ENCODE measurements around the gene GNG2. TPM values are rescaled to one million over a fixed set of nuclear protein-coding genes. Genes with fewer than 3 reads are reported as not detected.
A peak's percentile ranks its signal among the peaks of the same experiment; 100 is the strongest.

The GNG2 gene
- total RNA-seq, 1 experiment from 2014 or later = 23.2 TPM

DNA sequence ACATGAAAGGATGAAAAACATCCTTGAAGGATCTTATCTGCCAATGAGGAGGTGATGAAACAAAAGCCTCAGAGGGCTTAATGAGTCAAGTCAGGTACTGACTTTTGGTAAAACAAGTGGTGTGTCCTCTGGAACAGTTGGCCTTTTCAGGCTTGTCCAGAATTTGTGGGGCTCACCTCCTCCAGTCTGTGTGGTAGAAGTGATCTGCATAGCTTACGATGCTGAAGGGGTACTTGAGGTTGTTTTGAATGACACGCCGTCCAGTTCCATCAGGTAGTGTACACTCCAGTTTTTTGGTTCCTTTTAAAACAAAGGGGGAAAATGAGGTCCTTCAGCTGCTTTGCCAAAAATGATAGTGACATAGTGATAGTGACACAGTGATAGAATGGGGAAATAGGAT, 145.9 kb downstream of the GNG2 start:
- DNase-seq (ENCODE audit: low read depth in 1 of 2, low spot score in 2 of 2) = no peak
- Histone ChIP-seq H3K27me3 (replicated peaks) (no peaks in the 10 kb centered on the region), H3K27ac (no peak overlapping the region), H3K4me3 (no peak overlapping the region), H3K9me3 (replicated peaks) (no peaks in the 10 kb centered on the region), H3K4me1 (replicated peaks) (no peaks in the 10 kb centered on the region), H3K36me3 (peaks cover 92% of the 10 kb centered on the region)

DNA sequence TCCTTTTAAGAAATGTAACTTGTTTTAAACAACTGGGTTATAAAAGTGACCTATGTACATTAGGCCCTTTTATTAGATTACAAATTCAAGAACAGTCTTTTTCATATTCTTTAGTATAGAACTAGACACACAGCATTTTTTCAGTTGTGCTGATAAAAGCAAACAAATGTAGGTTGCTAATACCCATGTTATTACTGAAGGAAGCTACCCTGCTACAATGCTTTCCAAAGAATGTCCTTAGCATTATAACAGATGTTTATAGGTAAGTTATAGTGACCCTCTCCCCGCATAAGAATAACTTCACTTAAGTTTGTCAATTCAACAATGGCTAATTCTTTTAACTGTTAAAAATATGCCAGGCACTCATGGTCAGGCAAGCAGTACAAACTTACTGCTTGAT, 146.8 kb downstream of the GNG2 start:
- no peak for DNase-seq (ENCODE audit: low read depth in 1 of 2, low spot score in 2 of 2)
- Histone ChIP-seq H3K27ac (no peak overlapping the region), H3K27me3 (replicated peaks) (no peaks in the 10 kb centered on the region), H3K4me1 (replicated peaks) (no peaks in the 10 kb centered on the region), H3K36me3 (peaks cover 93% of the 10 kb centered on the region), H3K4me3 (no peak overlapping the region), H3K9me3 (replicated peaks) (no peaks in the 10 kb centered on the region)

DNA sequence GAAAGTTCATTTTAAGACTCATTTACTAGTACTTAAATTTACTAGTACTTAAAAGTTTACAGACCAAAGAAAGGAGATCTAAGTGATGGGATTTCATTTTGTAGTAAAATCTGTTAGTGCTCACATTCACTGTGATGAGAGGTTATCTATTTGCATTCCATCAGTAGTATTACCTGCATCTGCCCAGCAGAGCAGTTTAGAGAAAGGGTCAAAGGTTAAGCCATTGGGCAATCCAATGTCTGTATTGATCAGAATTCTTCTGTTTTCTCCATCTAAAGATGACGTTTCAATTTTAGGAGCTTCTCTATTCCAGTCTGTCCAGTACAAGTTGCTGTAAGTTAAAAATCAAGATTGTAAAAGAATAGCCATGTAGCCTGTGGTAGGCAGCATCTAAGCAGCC, 147.2 kb downstream of the GNG2 start:
- Histone ChIP-seq H3K4me1 (replicated peaks) (no peaks in the 10 kb centered on the region), H3K9me3 (replicated peaks) (no peaks in the 10 kb centered on the region), H3K36me3 (peaks cover 91% of the 10 kb centered on the region), H3K27ac (no peak overlapping the region), H3K4me3 (no peak overlapping the region), H3K27me3 (replicated peaks) (no peaks in the 10 kb centered on the region)
- DNase-seq (ENCODE audit: low read depth in 1 of 2, low spot score in 2 of 2) = no peak

DNA sequence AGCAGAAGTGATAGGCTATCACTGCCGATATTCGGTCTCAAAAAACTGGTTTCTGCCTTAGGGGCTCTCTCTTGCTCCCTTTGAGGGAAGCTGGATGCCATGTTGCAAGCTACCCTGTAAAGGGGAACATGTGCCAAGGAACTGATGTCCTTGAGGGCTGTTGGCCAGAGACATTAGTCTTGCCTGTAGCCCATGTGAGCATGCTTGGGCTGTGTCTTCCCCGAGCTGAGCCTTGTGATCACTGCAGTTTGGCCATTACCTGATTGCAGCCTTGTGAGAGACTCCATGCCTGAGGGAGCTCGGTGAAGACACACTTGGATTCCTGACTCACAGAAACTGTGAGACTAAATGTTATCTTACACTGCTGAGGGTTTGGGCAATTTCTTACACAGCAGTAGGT, 147.7 kb downstream of the GNG2 start:
- Histone ChIP-seq H3K27ac (no peak overlapping the region), H3K9me3 (replicated peaks) (no peaks in the 10 kb centered on the region), H3K4me3 (no peak overlapping the region), H3K4me1 (replicated peaks) (no peaks in the 10 kb centered on the region), H3K27me3 (replicated peaks) (no peaks in the 10 kb centered on the region), H3K36me3 (peaks cover 86% of the 10 kb centered on the region)
- DNase-seq (ENCODE audit: low read depth in 1 of 2, low spot score in 2 of 2) = no peak

DNA sequence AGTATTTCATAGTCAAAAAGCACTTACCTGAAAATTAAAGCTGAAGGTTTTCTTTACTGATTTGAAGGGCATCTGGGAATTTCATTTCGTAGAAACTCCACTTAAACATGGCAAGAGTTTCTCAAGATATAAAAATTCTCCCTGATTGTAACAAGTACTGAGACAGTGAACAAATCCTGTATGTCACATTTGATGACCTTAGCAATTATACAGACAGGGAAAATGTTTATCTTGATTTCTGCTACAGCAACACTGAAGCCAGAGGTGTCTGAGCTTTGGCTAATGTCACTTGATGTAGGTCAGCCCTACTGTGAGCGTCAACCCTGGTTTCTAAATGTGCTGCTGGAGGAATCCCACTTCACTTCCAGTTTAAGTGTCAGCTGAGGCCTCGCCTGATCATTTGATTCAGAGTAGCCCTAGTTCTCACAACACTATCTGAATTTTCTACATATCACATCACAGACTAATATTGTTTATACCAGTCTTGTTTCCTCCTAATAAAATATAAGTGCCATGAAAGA, 149.8 kb downstream of the GNG2 start:
- Histone ChIP-seq H3K27me3 (replicated peaks) (no peaks in the 10 kb centered on the region), H3K4me3 (no peak overlapping the region), H3K9me3 (replicated peaks) (no peaks in the 10 kb centered on the region), H3K27ac (no peak overlapping the region), H3K36me3 (peaks cover 72% of the 10 kb centered on the region), H3K4me1 (replicated peaks) (no peaks in the 10 kb centered on the region)
- no peak for DNase-seq (ENCODE audit: low read depth in 1 of 2, low spot score in 2 of 2)

DNA sequence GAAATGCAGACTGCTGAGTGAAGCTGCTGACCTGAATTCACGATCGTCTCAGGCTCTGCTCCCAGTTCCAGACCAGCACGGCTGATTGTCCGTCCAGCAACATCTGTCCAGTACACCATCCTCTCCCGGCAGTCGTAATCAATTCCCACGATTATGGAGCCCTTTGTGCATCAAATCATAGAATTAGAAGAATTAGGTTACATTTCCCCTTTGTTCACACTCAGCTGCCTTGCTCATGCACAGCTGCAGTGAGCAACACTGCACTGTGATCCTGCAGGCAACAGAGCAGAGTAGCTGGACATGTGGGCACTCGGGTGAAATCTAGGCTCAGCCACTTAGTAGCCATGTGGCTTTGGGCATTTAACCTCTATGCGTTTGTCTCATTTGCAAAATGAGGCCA, 151.1 kb downstream of the GNG2 start:
- Histone ChIP-seq H3K27ac (no peak overlapping the region), H3K36me3 (peaks cover 59% of the 10 kb centered on the region), H3K4me1 (replicated peaks) (no peaks in the 10 kb centered on the region), H3K4me3 (no peak overlapping the region), H3K27me3 (replicated peaks) (no peaks in the 10 kb centered on the region), H3K9me3 (replicated peaks) (no peaks in the 10 kb centered on the region)
- DNase-seq (ENCODE audit: low read depth in 1 of 2, low spot score in 2 of 2) = no peak

DNA sequence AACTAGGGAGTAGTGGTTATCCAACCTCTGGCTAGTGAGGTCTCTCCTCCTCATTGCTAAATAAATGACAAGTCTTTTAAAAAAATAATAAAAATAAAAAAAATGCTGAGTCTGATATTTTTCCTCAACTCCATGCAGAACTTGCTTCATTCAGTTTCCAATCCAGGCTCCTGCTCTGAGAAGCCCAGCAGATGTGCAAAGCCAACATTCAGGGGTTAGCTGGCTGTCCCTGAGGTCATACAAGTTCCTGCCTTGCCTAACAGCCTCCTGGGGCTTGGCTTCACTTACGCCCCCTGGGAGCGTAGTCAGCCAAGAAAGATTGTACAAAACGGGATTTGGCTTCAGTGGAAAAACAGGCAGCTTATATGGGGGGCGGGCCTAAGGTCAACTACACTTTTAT, 152.2 kb downstream of the GNG2 start:
- no peak for DNase-seq (ENCODE audit: low read depth in 1 of 2, low spot score in 2 of 2)
- H3K9me3 ChIP-seq (replicated peaks) = no peaks in the 10 kb centered on the region
- H3K4me1 ChIP-seq (replicated peaks) = no peaks in the 10 kb centered on the region
- H3K36me3 ChIP-seq = peaks cover 50% of the 10 kb centered on the region
- no peaks in the 10 kb centered on the region for H3K27me3 ChIP-seq (replicated peaks)
- H3K4me3 ChIP-seq = no peak overlapping the region
- no peak overlapping the region for H3K27ac ChIP-seq

DNA sequence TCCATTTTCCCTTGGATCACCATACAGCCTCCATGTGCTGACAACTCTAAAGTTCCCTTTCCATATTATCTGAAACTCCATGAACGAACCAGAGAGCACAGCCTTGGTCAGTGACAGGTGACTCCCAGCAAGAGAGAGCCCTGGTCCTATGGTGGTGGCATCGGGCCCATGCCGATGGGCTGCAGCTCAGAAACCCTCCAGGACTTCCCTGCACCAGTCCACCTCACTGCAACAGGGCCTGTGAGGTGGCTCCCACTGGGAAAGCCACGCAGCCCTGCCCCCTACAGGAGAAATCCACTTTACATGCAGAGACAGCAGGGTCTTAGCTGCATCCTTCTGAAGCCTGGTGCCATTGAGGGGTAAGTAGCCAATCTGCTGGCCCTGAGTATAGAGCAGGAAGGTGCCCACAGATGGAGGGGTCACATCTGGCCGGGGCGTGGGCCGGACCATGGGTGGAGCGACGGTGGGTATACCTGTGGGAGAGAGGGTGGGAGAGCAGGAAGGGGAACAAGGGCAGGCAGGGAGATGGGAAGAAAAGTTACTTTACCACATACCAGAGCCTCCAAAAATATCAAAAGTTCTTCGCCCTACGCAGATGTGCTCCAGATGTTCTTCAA, 153.7 kb downstream of the GNG2 start:
- Histone ChIP-seq H3K27me3 (replicated peaks) (no peaks in the 10 kb centered on the region), H3K4me1 (replicated peaks) (peaks cover 9% of the 10 kb centered on the region), H3K27ac (no peak overlapping the region), H3K36me3 (peaks cover 43% of the 10 kb centered on the region), H3K9me3 (replicated peaks) (no peaks in the 10 kb centered on the region), H3K4me3 (no peak overlapping the region)
- DNase-seq (ENCODE audit: low read depth in 1 of 2, low spot score in 2 of 2) = peak in 1 of 2 experiments; percentile 6

DNA sequence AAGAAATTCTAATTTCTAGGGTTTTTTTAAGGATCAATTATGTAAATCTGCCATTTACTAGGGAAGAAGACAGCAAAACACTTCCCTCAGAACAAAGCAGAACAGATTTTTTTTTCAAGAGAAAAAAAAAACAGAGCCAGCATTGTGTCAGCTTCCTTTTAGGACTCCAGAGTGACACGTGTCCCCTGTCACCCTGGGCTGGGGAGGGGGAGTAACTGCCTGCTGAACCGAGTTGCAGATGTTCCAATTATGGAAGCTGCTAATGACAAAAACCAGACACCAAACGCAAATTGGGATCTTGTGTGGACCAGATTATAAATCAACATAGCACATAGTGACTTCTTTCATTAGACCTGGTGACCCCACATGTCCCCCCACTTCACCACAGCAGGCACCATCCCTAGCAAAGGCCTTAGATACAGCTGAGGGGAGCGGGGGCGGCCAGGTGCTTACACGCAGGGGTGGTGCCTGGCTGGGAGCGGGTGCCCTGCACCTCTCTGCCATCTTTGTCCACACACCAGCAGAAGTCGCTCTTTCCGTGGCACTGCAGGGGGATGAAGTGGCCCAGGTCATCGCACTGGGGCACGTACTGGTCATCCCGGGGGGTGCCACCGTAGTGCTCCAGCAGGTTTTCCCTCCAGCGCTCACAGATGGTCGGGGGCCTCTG, 154.3 kb downstream of the GNG2 start:
- peaks cover 41% of the 10 kb centered on the region for H3K36me3 ChIP-seq

DNA sequence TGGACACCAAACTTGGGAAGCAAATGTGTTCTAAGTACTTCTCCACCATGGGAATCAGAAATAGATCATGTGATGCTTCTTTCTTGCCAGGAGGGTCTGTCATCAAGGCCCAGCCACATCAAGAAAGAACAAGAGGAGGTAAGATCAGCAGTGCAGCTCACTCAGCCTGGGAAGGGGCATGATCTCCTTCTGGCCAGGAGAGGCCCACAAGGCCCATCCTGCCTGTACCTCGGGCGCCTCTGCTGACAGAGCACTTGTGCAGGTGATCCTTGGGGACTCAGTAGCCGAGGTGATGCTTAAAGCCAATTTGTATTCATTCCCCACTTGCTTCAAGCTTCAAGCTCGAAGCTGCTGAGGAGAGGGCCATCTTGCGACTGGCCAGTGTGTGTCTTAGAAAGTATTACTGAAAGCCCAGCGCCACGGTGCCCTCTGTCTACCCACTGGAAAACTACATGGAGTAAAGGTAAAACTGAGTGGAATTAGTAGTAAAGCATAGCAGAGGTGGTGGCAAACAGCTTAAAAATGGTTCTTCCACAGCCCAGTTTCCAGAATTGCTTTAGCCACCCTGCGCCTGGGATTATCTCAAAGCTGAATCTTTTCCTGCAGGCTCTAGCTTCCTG, 155.1 kb downstream of the GNG2 start:
- H3K27ac ChIP-seq = no peak overlapping the region
- H3K36me3 ChIP-seq = peaks cover 37% of the 10 kb centered on the region
- H3K4me3 ChIP-seq = no peak overlapping the region
- no peaks in the 10 kb centered on the region for H3K27me3 ChIP-seq (replicated peaks)
- DNase-seq (ENCODE audit: low read depth in 1 of 2, low spot score in 2 of 2) = no peak
- peaks cover 12% of the 10 kb centered on the region for H3K4me1 ChIP-seq (replicated peaks)
- H3K9me3 ChIP-seq (replicated peaks) = no peaks in the 10 kb centered on the region

More for the DNA sequence above, 154.3 kb downstream of the GNG2 start:
- H3K27ac ChIP-seq = no peak overlapping the region
- H3K9me3 ChIP-seq (replicated peaks) = no peaks in the 10 kb centered on the region
- peaks cover 9% of the 10 kb centered on the region for H3K4me1 ChIP-seq (replicated peaks)
- no peak for DNase-seq (ENCODE audit: low read depth in 1 of 2, low spot score in 2 of 2)
- H3K27me3 ChIP-seq (replicated peaks) = no peaks in the 10 kb centered on the region
- no peak overlapping the region for H3K4me3 ChIP-seq

DNA sequence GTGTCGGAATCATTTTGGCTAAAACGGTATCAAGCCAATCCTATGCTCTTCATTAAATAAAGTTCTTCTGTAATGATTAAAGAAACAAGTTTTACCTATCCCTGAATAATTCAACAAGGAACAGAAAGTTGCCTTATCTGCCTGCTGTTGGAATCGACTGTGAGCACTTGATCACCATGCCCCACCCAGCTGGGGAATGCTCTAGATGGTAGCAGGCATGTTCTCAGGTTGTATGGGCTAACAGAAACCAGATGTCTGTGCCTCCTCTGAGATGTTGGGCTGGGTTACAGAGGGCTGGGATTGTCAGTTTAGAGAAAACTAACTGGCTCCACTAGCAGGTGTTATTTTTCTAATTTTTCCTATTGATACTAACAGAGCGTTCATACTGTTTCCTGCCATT, 157.8 kb downstream of the GNG2 start:
- H3K36me3 ChIP-seq = peaks cover 19% of the 10 kb centered on the region
- H3K27ac ChIP-seq = no peak overlapping the region
- H3K4me3 ChIP-seq = no peak overlapping the region
- peak in 1 of 2 experiments; percentile 6 for DNase-seq (ENCODE audit: low read depth in 1 of 2, low spot score in 2 of 2)
- peaks cover 29% of the 10 kb centered on the region for H3K4me1 ChIP-seq (replicated peaks)
- no peaks in the 10 kb centered on the region for H3K27me3 ChIP-seq (replicated peaks)
- H3K9me3 ChIP-seq (replicated peaks) = no peaks in the 10 kb centered on the region; the same call in 1 of the 2 replicates

DNA sequence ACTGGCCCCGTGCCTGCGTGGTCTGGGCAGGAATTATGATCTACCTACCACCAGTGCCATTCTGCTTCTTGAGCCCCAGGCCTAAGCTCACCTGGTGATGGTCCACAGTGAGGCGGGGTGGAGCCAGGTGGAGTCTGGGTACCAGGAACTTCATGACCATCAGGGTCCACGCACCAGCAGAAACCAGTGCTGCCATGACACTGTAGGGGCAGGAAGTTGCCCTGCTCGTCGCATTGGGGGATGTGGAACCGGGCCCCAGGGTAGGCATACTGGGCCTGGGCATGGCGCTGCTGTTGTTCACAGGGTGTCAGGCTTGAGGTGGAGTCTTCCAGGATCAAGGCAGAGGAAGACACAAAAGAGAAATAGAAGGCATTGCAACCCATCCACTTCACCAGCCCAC, 158.6 kb downstream of the GNG2 start:
- H3K27me3 ChIP-seq (replicated peaks) = no peaks in the 10 kb centered on the region
- H3K9me3 ChIP-seq (replicated peaks) = no peaks in the 10 kb centered on the region; the same call in 1 of the 2 replicates
- no peak for DNase-seq (ENCODE audit: low read depth in 1 of 2, low spot score in 2 of 2)
- H3K27ac ChIP-seq = no peak overlapping the region
- no peak overlapping the region for H3K4me3 ChIP-seq
- H3K36me3 ChIP-seq = peaks cover 17% of the 10 kb centered on the region
- peaks cover 29% of the 10 kb centered on the region for H3K4me1 ChIP-seq (replicated peaks)
